ENCODE data around the gene ARHGAP6. TPM values are rescaled to one million over a fixed set of nuclear protein-coding genes. Genes with fewer than 3 reads are reported as not detected.

ARHGAP6 gene
- total and polyA plus RNA-seq, 4 donors, result 6.0 to 18.2 (median 12.3) TPM

DNA sequence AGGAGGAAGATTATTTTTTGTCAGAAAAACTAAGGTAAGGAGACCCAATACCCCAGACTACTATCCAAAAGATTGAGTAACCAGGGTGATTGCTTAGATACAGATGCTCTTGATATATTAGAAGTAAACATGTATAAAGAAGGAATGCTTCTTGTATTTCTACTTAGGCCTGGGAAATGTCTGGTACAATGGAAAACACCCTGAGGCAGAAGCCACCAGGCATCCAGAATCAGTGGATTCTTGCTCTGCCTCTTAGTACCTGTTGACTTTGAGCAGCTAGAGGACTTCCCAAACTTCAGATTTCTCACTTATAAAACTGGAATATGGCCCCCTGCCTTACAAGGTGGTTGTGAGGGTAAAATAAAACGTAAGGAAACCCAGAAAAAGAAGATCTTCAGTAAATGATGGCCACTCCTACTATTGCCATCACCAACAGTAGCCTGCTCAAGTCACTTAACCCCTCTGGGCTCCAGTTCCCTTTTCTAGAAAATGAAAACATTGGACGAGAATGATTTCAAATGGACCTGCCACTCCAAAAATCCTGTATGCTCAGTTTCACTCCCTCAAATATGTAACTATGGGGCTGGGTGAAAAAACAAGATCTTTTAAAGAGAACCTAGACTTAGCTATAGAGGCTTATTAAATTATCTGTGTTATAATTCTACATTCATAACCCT is 315.9 kb downstream of the ARHGAP6 start:
- Histone ChIP-seq H3K4me3 (no peak overlapping the region), H3K9me3 (ENCODE audit: control insufficient read depth in 4 of 4, insufficient read depth in 3 of 4, low read length in 3 of 4) (no peaks in the 10 kb centered on the region), H3K4me1 (ENCODE audit: control insufficient read depth in 5 of 5, insufficient read depth in 5 of 5, low read length in 5 of 5) (peaks cover 0 to 3% (median 0%) of the 10 kb centered on the region in 5 donors), H3K9ac (ENCODE audit: insufficient read depth in 1 of 2, low read length in 2 of 2) (no peak overlapping the region), H3K27me3 (ENCODE audit: control insufficient read depth in 3 of 3, insufficient read depth in 3 of 3, low read length in 2 of 3) (peaks cover 0 to 20% (median 3%) of the 10 kb centered on the region in 3 donors), H3K27ac (ENCODE audit: low read depth in 1 of 2, low read length in 1 of 2) (no peak overlapping the region), H3K36me3 (ENCODE audit: control insufficient read depth in 4 of 4, insufficient read depth in 4 of 4, low read length in 4 of 4) (no peaks in the 10 kb centered on the region)
- TF ChIP-seq, protein P1, sequence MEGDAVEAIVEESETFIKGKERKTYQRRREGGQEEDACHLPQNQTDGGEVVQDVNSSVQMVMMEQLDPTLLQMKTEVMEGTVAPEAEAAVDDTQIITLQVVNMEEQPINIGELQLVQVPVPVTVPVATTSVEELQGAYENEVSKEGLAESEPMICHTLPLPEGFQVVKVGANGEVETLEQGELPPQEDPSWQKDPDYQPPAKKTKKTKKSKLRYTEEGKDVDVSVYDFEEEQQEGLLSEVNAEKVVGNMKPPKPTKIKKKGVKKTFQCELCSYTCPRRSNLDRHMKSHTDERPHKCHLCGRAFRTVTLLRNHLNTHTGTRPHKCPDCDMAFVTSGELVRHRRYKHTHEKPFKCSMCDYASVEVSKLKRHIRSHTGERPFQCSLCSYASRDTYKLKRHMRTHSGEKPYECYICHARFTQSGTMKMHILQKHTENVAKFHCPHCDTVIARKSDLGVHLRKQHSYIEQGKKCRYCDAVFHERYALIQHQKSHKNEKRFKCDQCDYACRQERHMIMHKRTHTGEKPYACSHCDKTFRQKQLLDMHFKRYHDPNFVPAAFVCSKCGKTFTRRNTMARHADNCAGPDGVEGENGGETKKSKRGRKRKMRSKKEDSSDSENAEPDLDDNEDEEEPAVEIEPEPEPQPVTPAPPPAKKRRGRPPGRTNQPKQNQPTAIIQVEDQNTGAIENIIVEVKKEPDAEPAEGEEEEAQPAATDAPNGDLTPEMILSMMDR (IDR thresholded peaks at IDR 0.05; ENCODE audit: control extremely low read depth, extremely low read depth), result no peak
- WGBS, 2 donors, result 32 to 75% methylated on average over 2 of the region's 2 CpGs
- ATAC-seq (ENCODE audit: insufficient read depth, low FRiP score) (no peak), DNase-seq (no peak)

DNA sequence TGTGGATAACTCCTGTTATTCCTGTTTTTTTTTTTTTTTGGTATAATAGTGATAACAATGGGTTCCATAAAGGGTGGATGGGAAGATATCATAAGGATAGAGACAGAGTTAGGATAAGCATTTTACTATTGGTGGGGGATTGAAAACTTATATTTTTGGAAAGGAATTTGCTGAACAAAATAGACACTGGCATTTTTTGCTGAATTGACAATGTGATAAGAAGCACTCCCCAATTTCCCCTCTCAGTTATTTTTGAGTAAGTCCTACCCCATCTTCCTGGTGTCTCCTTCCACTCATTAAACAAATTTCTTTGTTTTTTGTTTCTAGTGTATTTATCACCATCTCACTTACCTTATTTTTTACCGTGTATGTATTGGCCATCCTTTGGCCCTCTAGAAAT is 316.7 kb downstream of the ARHGAP6 start:
- TF ChIP-seq, protein P1 (IDR thresholded peaks at IDR 0.05; ENCODE audit: control extremely low read depth, extremely low read depth), result no peak
- H3K9ac ChIP-seq (ENCODE audit: insufficient read depth in 1 of 2, low read length in 2 of 2), result no peak overlapping the region

DNA sequence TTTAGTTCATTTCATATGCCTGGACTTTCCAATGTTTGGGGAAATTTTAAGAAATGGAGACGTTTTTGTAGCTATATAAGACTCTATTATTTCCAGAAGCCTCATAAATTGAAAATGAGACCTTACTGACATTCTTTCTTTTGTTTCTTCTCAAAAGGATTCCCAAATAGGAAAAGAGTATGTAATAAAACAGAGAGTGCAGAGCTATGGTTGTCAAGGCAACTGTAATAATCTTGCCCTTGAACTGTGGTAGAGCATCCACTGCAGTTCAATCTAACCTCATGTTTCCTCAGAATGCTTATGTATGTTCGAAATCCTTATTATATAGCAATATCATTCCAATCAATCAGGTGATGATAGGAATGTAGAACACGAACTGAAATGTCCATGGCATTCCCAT is 318.4 kb downstream of the ARHGAP6 start:
- Histone ChIP-seq H3K4me3 (no peak overlapping the region), H3K4me1 (ENCODE audit: control insufficient read depth in 5 of 5, insufficient read depth in 5 of 5, low read length in 5 of 5) (peaks cover 0 to 3% (median 0%) of the 10 kb centered on the region in 5 donors), H3K9me3 (ENCODE audit: control insufficient read depth in 4 of 4, insufficient read depth in 3 of 4, low read length in 3 of 4) (no peaks in the 10 kb centered on the region), H3K36me3 (ENCODE audit: control insufficient read depth in 4 of 4, insufficient read depth in 4 of 4, low read length in 4 of 4) (no peaks in the 10 kb centered on the region), H3K27ac (ENCODE audit: low read depth in 1 of 2, low read length in 1 of 2) (no peak overlapping the region), H3K9ac (ENCODE audit: insufficient read depth in 1 of 2, low read length in 2 of 2) (no peak overlapping the region), H3K27me3 (ENCODE audit: control insufficient read depth in 3 of 3, insufficient read depth in 3 of 3, low read length in 2 of 3) (peaks cover 0 to 22% (median 10%) of the 10 kb centered on the region in 3 donors)
- WGBS, 2 donors, result 58 to 78% methylated on average over 3 of the region's 3 CpGs
- TF ChIP-seq, protein P1 (IDR thresholded peaks at IDR 0.05; ENCODE audit: control extremely low read depth, extremely low read depth), result no peak
- DNase-seq (peak in 1 of 3 donors; percentile 25), ATAC-seq (ENCODE audit: insufficient read depth, low FRiP score) (no peak)

More for the DNA sequence above, 316.7 kb downstream of the ARHGAP6 start:
- H3K4me3 ChIP-seq, result no peak overlapping the region
- no peaks in the 10 kb centered on the region for H3K36me3 ChIP-seq (ENCODE audit: control insufficient read depth in 4 of 4, insufficient read depth in 4 of 4, low read length in 4 of 4)
- ATAC-seq (ENCODE audit: insufficient read depth, low FRiP score) (no peak), DNase-seq (no peak)
- WGBS, 2 donors, result 60 to 95% methylated on average over 1 of the region's 1 CpG
- peaks cover 0 to 3% (median 0%) of the 10 kb centered on the region in 5 donors for H3K4me1 ChIP-seq (ENCODE audit: control insufficient read depth in 5 of 5, insufficient read depth in 5 of 5, low read length in 5 of 5)
- H3K27ac ChIP-seq (ENCODE audit: low read depth in 1 of 2, low read length in 1 of 2), result no peak overlapping the region
- H3K27me3 ChIP-seq (ENCODE audit: control insufficient read depth in 3 of 3, insufficient read depth in 3 of 3, low read length in 2 of 3), result peaks cover 0 to 20% (median 3%) of the 10 kb centered on the region in 3 donors
- H3K9me3 ChIP-seq (ENCODE audit: control insufficient read depth in 4 of 4, insufficient read depth in 3 of 4, low read length in 3 of 4), result no peaks in the 10 kb centered on the region

Data from lung (tissue), 12 donors.